GM18519 (cell line): Measurements from ENCODE around the gene SNX24.
A peak's percentile ranks its signal among the peaks of the same experiment; 100 is the strongest.

Experiments
- ATAC-seq: cut with Tn5 transposase; IDR thresholded peaks from one replicate; pipeline ENCODE4 v1.9.1; 2021; ENCODE audit warnings: mild to moderate bottlenecking, moderate library complexity; ENCODE audit not compliant: unreplicated experiment, low FRiP score

SNX24 gene

GRCh38 chr5:122999947-123000563 is 154.6 kb downstream of the SNX24 start:
- peak; percentile 82 for ATAC-seq

DNA sequence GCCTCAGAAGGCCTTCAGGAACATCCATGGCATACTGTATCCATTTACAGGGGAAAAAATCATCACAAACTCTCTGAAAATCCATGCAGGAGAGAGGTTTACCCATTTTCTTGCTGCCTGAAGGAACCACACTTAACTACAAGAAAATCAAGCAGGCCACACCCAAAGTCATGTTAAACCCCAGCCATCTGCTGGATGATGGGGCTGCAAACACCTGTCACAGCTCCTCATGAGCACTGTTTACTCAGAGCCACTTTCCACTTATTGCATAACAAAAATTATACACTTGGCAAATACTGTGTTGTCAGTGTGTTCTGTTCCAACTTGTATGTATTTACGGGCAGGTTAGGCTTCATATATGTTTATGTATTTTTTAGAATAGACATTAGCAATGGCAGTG is 155.3 kb downstream of the SNX24 start:
- no peak for ATAC-seq

GRCh38 chr5:123001808-123002207 is 156.4 kb downstream of the SNX24 start:
- ATAC-seq, result no peak

DNA sequence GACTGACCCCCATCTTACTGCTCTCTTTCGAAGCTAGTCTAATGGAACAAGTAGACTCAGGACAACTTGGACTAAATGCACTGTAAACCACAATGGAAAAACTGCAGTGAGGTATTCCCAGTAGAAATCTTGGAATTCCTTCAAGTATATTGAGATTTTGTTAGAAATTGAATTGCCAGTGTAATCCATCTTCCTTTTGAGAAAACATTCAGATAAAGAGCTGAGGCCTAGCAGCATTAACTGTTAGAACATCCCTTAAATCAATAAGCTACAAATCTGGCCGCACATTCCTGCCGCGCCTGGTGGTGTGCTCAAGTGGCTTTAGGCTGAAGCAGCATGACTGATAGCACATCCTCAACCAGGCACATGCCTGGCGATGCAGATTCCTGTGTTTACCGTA is 161.8 kb downstream of the SNX24 start:
- ATAC-seq, result no peak

GRCh38 chr5:123007754-123008153 is 162.3 kb downstream of the SNX24 start:
- no peak for ATAC-seq

- ATAC-seq, result no peak
Measured at GRCh38 chr5:123012321-123012720, 166.9 kb downstream of the SNX24 start.

- no peak for ATAC-seq
Measured at GRCh38 chr5:123014689-123015088, 169.3 kb downstream of the SNX24 start.

- ATAC-seq, result no peak
Measured at GRCh38 chr5:123028222-123028621, 182.8 kb downstream of the SNX24 start.

DNA sequence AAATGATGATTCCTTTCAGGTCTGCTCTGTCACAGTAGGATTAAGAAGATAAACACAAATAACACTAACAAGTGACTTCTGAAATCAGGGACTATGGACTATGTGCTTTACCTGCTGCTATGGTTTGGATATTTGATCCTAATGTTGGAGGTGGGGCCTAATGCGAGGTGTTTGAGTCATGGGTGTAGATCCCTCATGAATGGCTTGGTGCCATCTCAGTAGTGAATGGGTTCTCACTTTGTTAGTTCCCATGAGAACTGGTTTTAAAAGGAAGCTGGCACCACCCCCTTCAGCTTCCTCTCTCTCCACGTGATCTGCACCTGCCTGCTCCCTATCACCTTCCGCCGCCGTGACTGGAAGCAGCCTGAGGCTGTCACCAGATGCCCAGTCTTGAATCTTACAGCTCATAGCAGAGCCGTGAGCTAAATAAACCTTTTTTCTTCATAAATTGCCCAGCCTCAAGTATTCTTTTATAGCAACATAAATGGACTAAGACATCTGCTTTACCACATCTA is 187.8 kb downstream of the SNX24 start:
- ATAC-seq, result no peak

GRCh38 chr5:123035360-123035917 is 190.0 kb downstream of the SNX24 start:
- ATAC-seq, result no peak

GRCh38 chr5:123035918-123036390 is 190.5 kb downstream of the SNX24 start:
- no peak for ATAC-seq

DNA sequence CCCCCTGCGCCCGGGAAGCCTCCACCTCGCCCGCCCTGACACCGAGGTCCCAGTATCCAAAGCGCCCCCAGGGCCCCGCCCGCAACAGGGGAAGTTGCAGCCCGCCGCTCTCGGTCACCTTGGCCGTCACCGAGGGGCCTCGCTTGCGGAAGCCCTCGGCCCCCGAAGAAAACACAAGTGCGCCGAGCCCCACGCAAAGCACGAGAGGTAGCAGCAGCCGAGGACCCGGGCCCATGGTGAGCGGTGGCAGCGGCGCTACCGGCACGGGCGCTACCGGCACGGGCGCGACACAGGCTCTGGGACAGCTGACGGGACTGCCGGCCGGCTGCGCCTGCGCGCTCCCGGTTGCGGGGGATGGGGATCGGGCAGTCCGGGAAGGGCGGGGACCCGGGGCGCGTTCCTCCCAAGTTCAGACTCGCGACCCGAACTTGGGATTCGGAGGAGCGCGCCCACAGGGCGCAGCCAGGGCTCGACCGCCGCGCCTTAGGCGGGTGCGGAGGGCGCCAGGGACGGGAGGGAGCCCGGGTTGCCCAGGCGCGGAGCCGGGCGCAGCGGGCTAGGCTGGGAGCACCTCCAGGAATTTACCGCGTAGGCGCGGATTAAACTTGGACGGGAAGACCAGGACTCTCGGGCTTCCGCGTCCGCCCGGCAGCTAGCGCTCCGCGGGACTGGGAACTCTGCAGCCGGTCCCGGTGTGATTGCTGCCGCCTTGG is 191.1 kb downstream of the SNX24 start, which contains the start of gene PPIC:
Gene PPIC (minus strand): TSS at position 335 of the 713 bp plus-strand sequence. CDS start 100 bp downstream, at position 235.
- ATAC-seq, result peak; percentile 53

- ATAC-seq, result no peak
Measured at GRCh38 chr5:123037104-123037418, 191.6 kb downstream of the SNX24 start.

DNA sequence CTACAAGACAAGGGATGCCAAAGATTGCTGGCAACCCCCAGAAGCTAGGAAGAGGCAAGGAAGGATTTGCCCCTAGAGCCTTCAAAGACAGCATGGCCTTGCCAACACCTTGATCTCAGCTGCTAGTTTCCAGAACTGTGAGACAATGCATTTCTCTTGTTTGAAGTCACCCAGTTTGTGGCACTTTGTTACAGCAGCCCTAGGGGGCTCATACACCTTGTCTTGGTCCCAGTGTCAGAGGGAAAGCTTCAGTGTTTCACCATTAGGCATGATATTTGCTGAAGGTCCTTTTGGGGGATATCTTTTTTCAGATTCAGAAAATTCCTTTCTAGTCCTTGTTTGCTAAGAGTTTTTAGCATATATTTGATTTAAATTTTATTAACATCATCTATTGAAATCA is 194.3 kb downstream of the SNX24 start:
- ATAC-seq, result no peak

DNA sequence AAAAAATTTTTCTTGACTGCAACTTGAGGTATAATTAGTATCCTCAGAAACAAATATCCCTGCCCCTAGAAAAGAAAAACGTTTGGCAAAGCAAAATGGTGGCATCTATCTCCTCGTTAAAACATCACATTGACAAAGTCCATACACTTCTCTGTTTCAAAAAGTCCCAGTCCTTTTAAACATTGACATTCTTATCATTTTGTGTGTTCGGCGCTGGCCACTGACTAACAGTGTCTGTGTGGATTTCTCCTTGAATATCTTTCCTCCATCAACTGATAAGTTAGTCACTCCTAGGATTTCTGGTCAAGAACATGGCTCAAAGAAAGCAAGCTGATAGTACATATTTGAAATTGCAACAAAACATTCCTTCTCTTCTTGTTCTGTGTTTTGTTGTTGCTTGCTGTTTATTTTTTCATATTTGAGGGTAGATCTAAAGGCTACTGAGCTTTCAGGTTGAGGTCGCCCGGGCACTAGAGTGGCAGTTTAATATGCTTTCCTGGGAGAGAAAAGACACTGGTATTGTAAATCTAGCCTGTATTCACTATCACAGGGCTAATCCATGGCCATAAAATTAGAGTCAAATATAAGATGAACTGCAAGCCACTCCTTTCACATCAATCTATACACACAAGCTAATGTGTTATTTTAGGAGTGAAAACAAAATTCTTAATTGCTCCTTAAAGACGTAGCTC is 199.7 kb downstream of the SNX24 start:
- no peak for ATAC-seq

GRCh38 chr5:123046222-123046621 is 200.8 kb downstream of the SNX24 start:
- ATAC-seq, result no peak

GRCh38 chr5:123047706-123048105 is 202.3 kb downstream of the SNX24 start:
- no peak for ATAC-seq

DNA sequence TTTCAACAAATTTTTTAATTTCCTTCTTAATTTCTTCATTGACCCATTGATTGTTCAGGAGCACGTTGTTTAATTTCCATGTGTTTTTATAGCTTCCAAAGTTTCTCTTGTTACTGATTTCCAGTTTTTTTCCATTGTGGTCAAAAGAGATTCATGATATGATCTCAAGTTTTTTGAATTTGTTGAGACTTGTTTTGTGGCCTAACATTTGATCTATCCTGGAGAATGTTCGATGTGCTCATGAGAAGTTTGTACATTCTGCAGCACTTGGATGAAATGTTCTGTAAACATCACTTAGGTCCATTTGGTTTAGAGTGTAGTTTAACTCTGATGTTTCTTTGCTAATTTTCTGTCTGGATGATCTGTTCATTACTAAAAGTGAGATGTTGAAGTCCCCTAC is 205.8 kb downstream of the SNX24 start:
- ATAC-seq, result no peak
